HepG2 (cell line): Measurements from ENCODE around the gene CSPG5. TPM values are rescaled to one million over a fixed set of nuclear protein-coding genes. Genes with fewer than 3 reads are reported as not detected.
A peak's percentile ranks its signal among the peaks of the same experiment; 100 is the strongest.

Experiments used
- CBX1 ChIP-seq: IDR thresholded peaks from one replicate; pipeline ENCODE4 v1.6.1; 2016; ENCODE audit warnings: antibody characterized with exemption, low read depth
- CEBPG ChIP-seq: IDR thresholded peaks from 2 replicates; pipeline ENCODE4 v1.6.1; 2016
- CREB3 ChIP-seq: sonication (generic); formaldehyde crosslinking; IDR thresholded peaks from 2 replicates; pipeline ENCODE4 v1.5.0; 2020; ENCODE audit warnings: missing genetic modification reagents
- DMAP1 ChIP-seq: IDR thresholded peaks from 2 replicates; pipeline ENCODE4 v1.6.1; 2016
- GMEB1 ChIP-seq: sonication (generic); formaldehyde crosslinking; IDR thresholded peaks from 2 replicates; pipeline ENCODE4 v1.5.1; 2020; ENCODE audit warnings: missing genetic modification reagents, mild to moderate bottlenecking, borderline replicate concordance
- HOXD1 ChIP-seq: sonication (generic); formaldehyde crosslinking; IDR thresholded peaks from 2 replicates; pipeline ENCODE4 v1.5.0; 2020; ENCODE audit warnings: missing genetic modification reagents
- IRX3 ChIP-seq: sonication (generic); formaldehyde crosslinking; IDR thresholded peaks from 2 replicates; pipeline ENCODE4 v1.8.1; 2023; ENCODE audit warnings: mild to moderate bottlenecking, low read depth, missing genetic modification reagents, borderline replicate concordance
- JUND ChIP-seq: sonication (generic); formaldehyde crosslinking; IDR thresholded peaks from 2 replicates; pipeline ENCODE4 v1.8.0; 2022; ENCODE audit warnings: mild to moderate bottlenecking, missing genetic modification reagents
- MED13 ChIP-seq: sonication (generic); formaldehyde crosslinking; IDR thresholded peaks from 2 replicates; pipeline ENCODE4 v1.5.0; 2020; ENCODE audit warnings: missing genetic modification reagents
- PCBP2 ChIP-seq: fragments of 200-400 bp; formaldehyde crosslinking; optimal IDR thresholded peaks from 2 replicates; pipeline ENCODE3; 2018; ENCODE audit warnings: low read length, low read depth; ENCODE audit not compliant: poor library complexity, severe bottlenecking
- PLSCR1 ChIP-seq: sonication (generic); formaldehyde crosslinking; IDR thresholded peaks from 2 replicates; pipeline ENCODE4 v1.5.0; 2020; ENCODE audit warnings: missing genetic modification reagents, mild to moderate bottlenecking, borderline replicate concordance
- RXRA ChIP-seq: sonication (generic); formaldehyde crosslinking; IDR thresholded peaks from 2 replicates; pipeline ENCODE4 v1.5.1; 2020; ENCODE audit warnings: missing genetic modification reagents
- SMAD3 ChIP-seq: sonication (generic); formaldehyde crosslinking; IDR thresholded peaks from 2 replicates; pipeline ENCODE4 v1.4.0; 2020; ENCODE audit warnings: missing genetic modification reagents
- ZC3H4 ChIP-seq: sonication (generic); formaldehyde crosslinking; IDR thresholded peaks from 2 replicates; pipeline ENCODE4 v1.4.0; 2020; ENCODE audit warnings: missing genetic modification reagents, borderline replicate concordance
- ZNF225 ChIP-seq: sonication (generic); formaldehyde crosslinking; IDR thresholded peaks from 2 replicates; pipeline ENCODE4 v1.4.0; 2020; ENCODE audit warnings: mild to moderate bottlenecking, missing genetic modification reagents
- ZNF260 ChIP-seq: sonication (generic); formaldehyde crosslinking; IDR thresholded peaks from 2 replicates; pipeline ENCODE4 v1.4.0; 2020; ENCODE audit warnings: missing genetic modification reagents, low read depth, mild to moderate bottlenecking, borderline replicate concordance
- ZNF354B ChIP-seq: sonication (generic); formaldehyde crosslinking; IDR thresholded peaks from 2 replicates; pipeline ENCODE4 v1.8.0; 2022; ENCODE audit warnings: mild to moderate bottlenecking, missing genetic modification reagents
- ZNF441 ChIP-seq: sonication (generic); formaldehyde crosslinking; IDR thresholded peaks from 2 replicates; pipeline ENCODE4 v1.7.0; 2021; ENCODE audit warnings: missing genetic modification reagents, borderline replicate concordance
- ZNF572 ChIP-seq: sonication (generic); formaldehyde crosslinking; IDR thresholded peaks from 2 replicates; pipeline ENCODE4 v1.5.1; 2020; ENCODE audit warnings: mild to moderate bottlenecking, missing genetic modification reagents
- ZNF639 ChIP-seq: conservative IDR thresholded peaks from 2 replicates; pipeline ENCODE4 v1.6.1; 2018; ENCODE audit warnings: missing genetic modification reagents
- ZNF674 ChIP-seq: sonication (generic); formaldehyde crosslinking; IDR thresholded peaks from 2 replicates; pipeline ENCODE4 v1.5.0; 2020; ENCODE audit warnings: low read depth, mild to moderate bottlenecking, missing genetic modification reagents
- ZNF800 ChIP-seq: sonication (generic); formaldehyde crosslinking; IDR thresholded peaks from 2 replicates; pipeline ENCODE4 v1.4.0; 2020; ENCODE audit warnings: missing genetic modification reagents
- ZSCAN31 ChIP-seq: sonication (generic); formaldehyde crosslinking; IDR thresholded peaks from 2 replicates; pipeline ENCODE4 v1.5.0; 2020; ENCODE audit warnings: low read depth, mild to moderate bottlenecking, missing genetic modification reagents
- ZSCAN9 ChIP-seq: IDR thresholded peaks from 2 replicates; pipeline ENCODE4 v1.6.1; 2016; ENCODE audit warnings: borderline replicate concordance
- polyA plus RNA-seq, 8 experiments: library from polyadenylated mRNA; depleted of rRNA in 3 of 8; stranded (reverse) in 7 of 8; unstranded in 1 of 8; fragments of >200 nt; fragmentation: Illumina TruSeq in 4 of 8; extraction: Trizol in 4 of 8; gene quantifications; 2 replicates each; pipeline versions ENCODE4 v1.2.1 to v1.2.3, GENCODE V29; 2011 to 2016; ENCODE audit warnings: low read depth in 4 of 8, missing spikeins in 1 of 8, mixed read lengths in 1 of 8; ENCODE audit not compliant: insufficient read depth in 1 of 8
- total RNA-seq, 5 experiments: library from RNA; depleted of rRNA; stranded (reverse); fragments of >200 nt; fragmentation: Illumina TruSeq; extraction: Trizol; gene quantifications; 2 replicates each; pipeline ENCODE4 v1.2.3, GENCODE V29; 2016; ENCODE audit warnings: low read depth in 1 of 5

The CSPG5 gene
- total and polyA plus RNA-seq, 2 of the 13 experiments (the other 11 are each of a cell fraction or from before 2014, with no cell fraction given), result 0.07 to 0.15 TPM

GRCh38 chr3:47513125-47513929 is 65.3 kb downstream of the CSPG5 start, which contains the start of gene ELP6 (continued):
- TF ChIP-seq PCBP2, result no peak
- peak; percentile 61; the same call in 1 of the 2 replicates for TF ChIP-seq HOXD1
- no peak for TF ChIP-seq ZC3H4
- no peak for TF ChIP-seq ZNF639 (CRISPR knock-in tag)
- TF ChIP-seq CBX1, result peak; percentile 36
- TF ChIP-seq PLSCR1 (CRISPR knock-in tag), result no peak; the same call in 1 of the 2 replicates
- peak; percentile 76; the same call in 1 of the 2 replicates for TF ChIP-seq IRX3 (CRISPR knock-in tag)
- TF ChIP-seq ZNF354B (CRISPR knock-in tag), result 0 out of 2 replicates have a peak, but pooled peaks have one; percentile 51
- no peak; the same call in 1 of the 2 replicates for TF ChIP-seq ZNF800 (CRISPR knock-in tag)
- TF ChIP-seq ZNF225 (CRISPR knock-in tag), result no peak
- TF ChIP-seq ZSCAN31, result peak; percentile 23; the same call in 1 of the 2 replicates
- TF ChIP-seq MED13 (CRISPR knock-in tag), result 0 out of 2 replicates have a peak, but pooled peaks have one; percentile 16
- TF ChIP-seq CEBPG (CRISPR knock-in tag), result no peak
- no peak for TF ChIP-seq JUND (CRISPR knock-in tag)
- TF ChIP-seq ZNF572 (CRISPR knock-in tag), result no peak
- no peak; the same call in none of the 2 replicates for TF ChIP-seq ZSCAN9 (CRISPR knock-in tag)
- no peak for TF ChIP-seq ZNF260
- peak; percentile 97 for TF ChIP-seq GMEB1
- peak; percentile 84 for TF ChIP-seq RXRA (CRISPR knock-in tag)
- TF ChIP-seq ZNF674 (CRISPR knock-in tag), result no peak
- 0 out of 2 replicates have a peak, but pooled peaks have one; percentile 30 for TF ChIP-seq ZNF441 (CRISPR knock-in tag)
- no peak for TF ChIP-seq CREB3
- peak; percentile 78; the same call in 1 of the 2 replicates for TF ChIP-seq DMAP1 (CRISPR knock-in tag)
- no peak for TF ChIP-seq SMAD3 (CRISPR knock-in tag)
